Measurements from ENCODE around the gene BPIFB4.
"Not testable (repeated sequence)": the region's sequence is repeated elsewhere in the genome, so short reads cannot be mapped to it uniquely, and the experiment has no call there.

Gene BPIFB4

DNA sequence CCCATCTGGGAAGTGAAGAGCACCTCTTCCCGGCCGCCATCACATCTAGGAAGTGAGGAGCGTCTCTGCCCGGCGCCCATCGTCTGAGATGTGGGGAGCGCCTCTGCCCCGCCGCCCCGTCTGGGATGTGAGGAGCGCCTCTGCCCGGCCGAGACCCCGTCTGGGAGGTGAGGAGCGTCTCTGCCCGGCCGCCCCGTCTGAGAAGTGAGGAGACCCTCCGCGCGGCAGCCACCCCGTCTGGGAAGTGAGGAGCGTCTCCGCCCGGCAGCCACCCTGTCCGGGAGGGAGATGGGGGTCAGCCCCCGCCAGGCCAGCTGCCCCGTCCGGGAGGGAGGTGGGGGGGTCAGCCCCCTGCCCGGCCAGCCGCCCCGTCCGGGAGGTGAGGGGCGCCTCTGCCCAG is 36.1 kb downstream of the BPIFB4 start:
- DNase-seq (ENCODE audit: low read depth in 1 of 2, low spot score in 1 of 2), result not testable (repeated sequence)

- no peak for DNase-seq (ENCODE audit: low read depth in 1 of 2, low spot score in 1 of 2)
Observed at GRCh38 chr20:33119725-33120720, 40.6 kb downstream of the BPIFB4 start.

GRCh38 chr20:33120934-33121333 is 41.5 kb downstream of the BPIFB4 start:
- no peak for DNase-seq (ENCODE audit: low read depth in 1 of 2, low spot score in 1 of 2)

DNA sequence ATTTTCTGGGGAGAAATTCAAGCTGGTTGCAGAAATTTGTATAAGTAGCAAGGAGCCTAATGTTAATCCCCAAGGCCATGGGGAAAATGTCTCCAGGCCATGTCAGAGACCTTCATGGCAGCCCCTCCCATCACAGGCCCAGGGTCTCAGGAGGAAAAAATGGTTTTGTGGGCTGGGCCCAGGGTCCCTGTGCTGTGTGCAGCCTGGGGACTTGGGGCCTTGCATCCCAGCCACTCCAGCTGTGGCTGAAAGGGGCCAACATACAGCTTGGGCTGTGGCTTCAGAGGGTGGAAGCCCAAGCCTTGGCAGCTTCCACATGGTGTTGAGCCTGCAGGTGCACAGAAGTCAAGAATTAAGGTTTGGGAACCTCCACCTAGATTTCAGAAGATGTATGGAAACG is 42.9 kb downstream of the BPIFB4 start:
- not testable (repeated sequence) for DNase-seq (ENCODE audit: low read depth in 1 of 2, low spot score in 1 of 2)

GRCh38 chr20:33124261-33124660 is 44.8 kb downstream of the BPIFB4 start:
- no peak for DNase-seq (ENCODE audit: low read depth in 1 of 2, low spot score in 1 of 2)

DNA sequence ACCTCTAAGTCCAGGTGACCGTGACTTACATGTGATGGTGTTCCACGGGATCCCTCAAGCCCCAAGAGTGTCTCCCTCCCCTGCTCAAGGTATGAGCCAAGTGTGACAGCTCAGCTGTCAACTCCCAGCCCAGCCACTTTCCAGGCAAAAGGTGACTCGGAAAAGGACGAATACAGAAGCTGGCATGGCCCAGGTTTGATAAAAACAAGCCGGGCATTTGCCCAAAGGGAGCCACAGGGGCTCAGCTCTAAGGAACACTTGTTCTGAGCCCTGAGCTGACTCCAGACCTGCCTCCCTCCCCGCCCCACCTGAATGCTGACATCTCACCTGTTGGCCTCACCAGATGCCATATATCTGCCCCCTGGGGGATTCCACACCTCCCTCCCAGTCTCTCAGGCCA is 45.6 kb downstream of the BPIFB4 start:
- no peak for DNase-seq (ENCODE audit: low read depth in 1 of 2, low spot score in 1 of 2)

DNA sequence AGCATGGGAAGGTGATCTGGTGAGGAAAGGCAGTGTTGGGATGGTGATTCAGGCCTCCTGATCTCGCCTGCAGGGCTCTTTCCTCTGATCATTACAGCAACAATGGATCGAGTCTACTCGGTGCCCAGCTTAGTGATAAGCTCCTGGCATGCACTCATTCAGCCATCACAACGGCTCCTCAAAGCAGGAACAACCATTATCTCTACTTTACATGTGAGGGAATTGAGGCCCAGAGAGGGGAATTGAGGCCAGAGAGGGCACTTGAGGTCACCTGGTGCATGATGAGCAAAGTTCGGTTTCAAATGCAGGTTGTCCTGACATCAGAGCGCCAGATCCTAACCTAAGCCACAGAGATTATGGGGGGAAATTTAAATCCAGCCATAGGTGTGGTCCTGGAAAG is 46.5 kb downstream of the BPIFB4 start:
- DNase-seq (ENCODE audit: low read depth in 1 of 2, low spot score in 1 of 2), result no peak

GRCh38 chr20:33127422-33128097 is 48.1 kb downstream of the BPIFB4 start:
- no peak for DNase-seq (ENCODE audit: low read depth in 1 of 2, low spot score in 1 of 2)

- DNase-seq (ENCODE audit: low read depth in 1 of 2, low spot score in 1 of 2), result no peak
Observed at GRCh38 chr20:33130568-33131061, 51.2 kb downstream of the BPIFB4 start.

DNA sequence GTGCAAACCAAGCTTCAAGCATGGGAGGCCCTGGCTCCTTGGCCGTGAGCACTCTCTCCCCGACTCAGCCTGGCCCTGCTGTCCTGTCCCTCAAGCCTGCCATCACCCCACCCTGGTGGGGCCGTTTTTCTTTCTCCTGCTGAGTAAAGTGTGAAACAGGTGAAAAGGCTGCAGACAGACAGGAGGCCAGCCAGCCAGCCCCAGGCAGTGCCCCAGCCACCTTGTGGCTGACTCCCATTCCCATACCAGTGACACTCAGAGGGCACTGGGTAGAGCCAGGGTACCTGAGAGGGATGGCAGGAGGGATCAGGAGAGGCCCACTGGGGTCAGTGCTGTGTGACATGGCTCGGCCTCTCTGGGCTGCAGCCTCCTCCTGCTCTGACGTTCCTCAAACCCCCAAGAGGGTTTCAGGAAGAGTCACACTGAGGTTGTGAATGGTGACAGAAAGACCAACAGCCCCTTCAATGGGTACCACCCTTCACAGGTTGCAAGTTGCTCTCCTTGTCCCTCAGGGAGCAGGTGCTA is 52.6 kb downstream of the BPIFB4 start:
- DNase-seq (ENCODE audit: low read depth in 1 of 2, low spot score in 1 of 2), result no peak

GRCh38 chr20:33132513-33133372 is 53.3 kb downstream of the BPIFB4 start:
- no peak for DNase-seq (ENCODE audit: low read depth in 1 of 2, low spot score in 1 of 2)

- no peak for DNase-seq (ENCODE audit: low read depth in 1 of 2, low spot score in 1 of 2)
Observed at GRCh38 chr20:33133373-33133941, 54.0 kb downstream of the BPIFB4 start.

DNA sequence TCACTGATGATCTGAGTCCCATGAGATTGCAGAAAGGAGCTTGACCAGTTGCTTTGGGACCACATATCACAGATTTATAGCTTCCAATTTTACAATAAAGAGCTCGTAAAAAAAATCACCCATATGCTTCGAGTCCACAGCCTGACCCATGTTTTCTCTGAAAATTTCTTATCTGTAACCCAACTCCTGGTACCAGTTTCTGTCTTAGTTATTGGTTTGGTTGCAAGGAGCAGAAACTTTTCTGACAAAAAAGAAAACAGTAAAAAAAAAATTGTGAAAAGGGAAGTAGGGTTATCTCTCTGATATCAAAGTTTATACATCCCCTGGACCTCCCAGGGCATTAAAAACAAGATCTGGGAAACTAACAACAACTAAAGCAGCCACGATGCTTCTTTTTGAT is 57.8 kb downstream of the BPIFB4 start:
- DNase-seq (ENCODE audit: low read depth in 1 of 2, low spot score in 1 of 2), result no peak

- no peak for DNase-seq (ENCODE audit: low read depth in 1 of 2, low spot score in 1 of 2)
Observed at GRCh38 chr20:33139467-33139866, 60.0 kb downstream of the BPIFB4 start.

DNA sequence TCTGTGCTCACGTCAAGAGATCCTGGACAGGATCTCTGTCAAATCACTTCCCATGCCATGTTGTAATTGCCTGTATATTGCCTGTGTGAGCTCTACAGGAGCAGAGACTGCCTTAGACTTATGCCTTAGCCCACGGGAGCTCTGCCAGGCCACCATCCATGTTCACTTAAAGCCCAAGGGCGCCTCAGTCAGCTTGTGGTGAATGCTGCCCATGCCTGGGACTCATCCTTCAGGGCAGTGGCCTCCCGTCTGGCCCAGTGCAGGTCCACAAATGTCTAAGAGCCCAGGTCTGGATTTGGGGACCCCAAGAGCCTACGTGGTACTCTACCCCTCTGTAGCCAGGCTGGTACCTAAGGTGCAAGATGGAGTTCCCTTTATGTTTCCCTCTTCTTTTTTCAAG is 66.1 kb downstream of the BPIFB4 start:
- DNase-seq (ENCODE audit: low read depth in 1 of 2, low spot score in 1 of 2), result no peak

- no peak for DNase-seq (ENCODE audit: low read depth in 1 of 2, low spot score in 1 of 2)
Observed at GRCh38 chr20:33147299-33147698, 67.9 kb downstream of the BPIFB4 start.

DNA sequence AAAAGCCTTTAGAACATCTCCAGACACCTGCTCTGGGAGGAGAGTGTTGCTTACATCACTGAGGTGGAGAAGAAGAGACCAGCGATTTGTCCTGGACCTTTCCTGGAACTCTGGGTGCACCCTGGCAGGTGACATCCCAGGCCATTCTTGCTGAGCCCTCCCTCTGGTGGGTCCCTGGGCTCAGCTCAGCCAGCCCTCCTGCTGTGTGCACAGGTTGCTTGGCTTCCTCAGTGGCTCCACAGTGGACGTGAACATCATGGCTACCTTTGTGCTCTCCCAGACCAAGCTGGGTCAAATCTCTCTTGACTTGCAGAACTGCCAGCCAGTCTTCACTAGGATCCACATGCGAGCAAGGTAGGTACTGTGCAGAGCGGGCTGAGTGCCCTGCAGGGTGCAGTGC is 68.6 kb downstream of the BPIFB4 start:
- DNase-seq (ENCODE audit: low read depth in 1 of 2, low spot score in 1 of 2), result no peak

GRCh38 chr20:33154252-33154651 is 74.8 kb downstream of the BPIFB4 start:
- DNase-seq (ENCODE audit: low read depth in 1 of 2, low spot score in 1 of 2), result no peak

GRCh38 chr20:33158637-33159385 is 79.4 kb downstream of the BPIFB4 start:
- no peak for DNase-seq (ENCODE audit: low read depth in 1 of 2, low spot score in 1 of 2)

GRCh38 chr20:33159713-33160112 is 80.3 kb downstream of the BPIFB4 start:
- no peak for DNase-seq (ENCODE audit: low read depth in 1 of 2, low spot score in 1 of 2)

Measured in activated T-helper 1 cell treated with anti-CD3 and anti-CD28 coated beads, Interleukin-2, amount 50 U/mL, for 16 hours (primary cell).